GM18502 (cell line): ENCODE results near the gene MED29.

ENCODE experiments used
- ATAC-seq: cut with Tn5 transposase; IDR thresholded peaks from one replicate; pipeline ENCODE4 v1.9.1; 2021; ENCODE audit warnings: mild to moderate bottlenecking; ENCODE audit not compliant: unreplicated experiment, poor library complexity

MED29 gene

DNA sequence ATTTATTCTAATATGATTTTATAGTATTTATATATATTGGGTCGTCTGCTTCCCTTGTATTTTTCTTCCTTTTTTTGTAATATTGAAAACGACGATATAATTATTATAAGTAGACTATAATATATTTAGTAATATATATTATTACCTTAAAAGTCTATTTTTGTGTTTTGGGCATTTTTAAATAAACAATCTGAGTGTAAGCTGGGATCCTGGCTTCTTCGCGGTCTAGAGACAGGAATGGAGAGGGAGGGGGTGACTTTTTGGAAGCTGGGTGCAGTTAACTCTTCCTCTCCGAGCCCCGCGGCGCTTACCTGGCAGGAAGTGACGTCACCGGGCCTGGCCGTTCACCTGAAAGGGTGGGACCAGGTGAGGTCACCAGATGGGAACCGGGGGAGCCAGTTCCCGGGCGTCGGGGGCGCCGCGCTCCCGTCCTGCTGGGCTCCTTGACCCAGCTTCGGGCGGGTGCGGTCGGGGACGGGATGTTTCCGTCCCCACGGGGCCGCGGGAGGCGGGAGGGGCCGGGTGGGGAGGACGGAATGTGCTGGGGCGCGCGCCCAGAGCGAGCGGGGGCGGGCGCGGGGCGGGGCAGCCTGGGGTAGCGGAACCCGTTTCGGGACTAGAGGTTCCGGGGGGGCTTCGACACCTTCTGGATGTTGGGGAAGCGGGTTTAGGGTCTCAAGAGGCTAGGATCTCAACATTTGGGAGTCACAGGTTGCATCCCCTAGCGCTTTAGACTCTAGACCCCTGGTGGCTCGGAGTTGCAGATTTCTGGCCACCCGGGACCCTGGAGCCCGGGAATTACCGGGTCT, 18.2 kb downstream of the MED29 start:
- no peak for ATAC-seq

DNA sequence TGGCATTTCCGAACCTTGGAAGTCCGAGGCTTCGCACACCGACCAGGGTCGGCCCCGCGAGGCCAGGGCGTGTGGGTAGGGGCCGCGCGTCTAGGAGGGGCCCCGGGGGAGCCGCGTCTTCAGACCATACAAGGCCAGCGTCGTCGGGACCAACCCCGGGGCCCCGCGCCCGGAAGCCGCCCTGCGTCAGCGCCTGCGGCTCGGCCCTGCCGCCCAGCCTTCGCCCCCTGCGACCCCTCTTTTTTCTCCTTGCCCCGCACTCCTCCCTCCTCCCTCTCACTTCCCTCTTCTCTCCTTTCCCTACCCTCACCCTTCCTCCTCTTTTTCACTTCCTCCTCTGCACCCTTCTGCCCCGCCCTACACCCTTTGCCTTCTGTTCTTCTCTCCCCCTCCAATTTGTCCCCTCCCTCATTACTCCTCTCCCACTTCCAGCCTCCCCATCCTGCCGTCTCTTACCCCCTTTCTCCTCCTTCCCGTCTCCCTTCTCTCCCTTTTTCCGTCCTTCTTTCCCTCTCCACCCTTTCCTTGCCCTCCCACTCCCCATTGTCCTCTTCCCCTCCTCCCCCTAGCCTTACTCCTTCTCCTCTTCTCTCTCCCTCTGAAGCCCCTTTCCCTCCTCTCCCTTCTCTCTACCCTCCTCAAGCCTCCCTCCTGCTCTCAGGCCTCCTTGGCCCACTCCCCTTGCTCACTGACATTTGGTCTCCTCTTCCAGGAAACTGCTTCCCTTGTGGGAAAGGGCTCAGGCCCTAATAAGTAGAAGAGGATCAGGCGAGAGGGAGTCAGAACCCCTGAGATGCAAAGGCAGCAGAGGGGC, 19.0 kb downstream of the MED29 start:
- ATAC-seq, result peak; percentile 24

DNA sequence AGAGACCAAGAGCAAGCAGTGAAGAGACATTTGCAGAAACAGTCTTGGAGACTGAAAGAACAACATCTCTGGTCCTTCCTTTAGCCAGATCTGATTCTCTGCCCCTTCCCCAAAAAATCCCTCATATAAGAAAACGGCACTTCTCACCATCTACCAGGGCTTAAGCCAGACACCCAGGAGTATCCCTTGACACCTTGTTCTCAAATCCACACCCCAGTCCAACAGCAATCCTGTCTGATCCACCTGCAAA, 19.6 kb downstream of the MED29 start:
- no peak for ATAC-seq

DNA sequence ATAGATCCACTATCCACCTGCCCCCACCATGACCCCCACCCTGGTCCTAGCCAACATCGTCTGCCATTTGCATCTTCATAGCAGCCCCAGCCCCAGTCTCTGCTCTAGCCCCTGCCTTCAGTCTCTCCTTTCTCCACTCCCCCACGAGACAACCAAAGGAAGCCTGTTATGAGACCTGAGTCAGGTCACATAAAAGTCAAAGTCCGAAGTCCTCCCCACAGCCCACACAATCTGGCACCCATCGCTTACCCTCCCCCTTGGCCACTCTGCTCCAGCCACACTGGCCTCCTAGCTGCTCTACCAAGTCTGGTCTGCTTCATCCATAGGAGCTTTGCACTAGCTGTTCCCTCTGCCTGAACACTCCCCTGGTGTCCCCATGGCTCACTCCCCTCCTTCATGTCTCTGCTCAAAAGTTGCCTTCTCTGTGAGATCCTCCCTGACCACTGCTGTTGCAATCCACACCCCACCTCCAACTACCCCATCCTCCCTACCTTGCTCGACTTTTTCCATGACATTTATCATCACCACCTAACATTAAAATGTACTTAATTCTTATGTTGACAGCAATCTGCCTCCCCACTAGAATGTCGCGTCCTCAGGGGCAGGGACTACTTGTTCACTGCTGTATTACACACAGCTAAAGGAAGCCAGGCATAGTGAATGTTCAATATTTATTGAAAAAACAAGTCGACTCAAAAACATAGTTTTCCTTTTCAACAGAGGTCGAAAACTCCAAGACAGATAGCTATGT, 20.1 kb downstream of the MED29 start:
- no peak for ATAC-seq

DNA sequence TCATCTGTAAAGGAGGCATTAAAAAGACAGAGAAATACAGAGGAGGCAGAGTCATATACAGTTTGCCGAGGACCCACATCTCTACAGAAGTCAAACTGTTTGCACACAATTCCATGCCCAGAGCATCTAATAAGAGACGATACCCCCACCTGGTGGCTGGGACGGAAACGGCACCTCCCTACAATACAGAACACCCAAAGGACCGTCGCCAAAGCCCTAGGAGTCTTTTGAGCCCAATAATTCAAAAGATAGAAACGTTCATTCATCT, 20.6 kb downstream of the MED29 start:
- peak; percentile 25 for ATAC-seq

DNA sequence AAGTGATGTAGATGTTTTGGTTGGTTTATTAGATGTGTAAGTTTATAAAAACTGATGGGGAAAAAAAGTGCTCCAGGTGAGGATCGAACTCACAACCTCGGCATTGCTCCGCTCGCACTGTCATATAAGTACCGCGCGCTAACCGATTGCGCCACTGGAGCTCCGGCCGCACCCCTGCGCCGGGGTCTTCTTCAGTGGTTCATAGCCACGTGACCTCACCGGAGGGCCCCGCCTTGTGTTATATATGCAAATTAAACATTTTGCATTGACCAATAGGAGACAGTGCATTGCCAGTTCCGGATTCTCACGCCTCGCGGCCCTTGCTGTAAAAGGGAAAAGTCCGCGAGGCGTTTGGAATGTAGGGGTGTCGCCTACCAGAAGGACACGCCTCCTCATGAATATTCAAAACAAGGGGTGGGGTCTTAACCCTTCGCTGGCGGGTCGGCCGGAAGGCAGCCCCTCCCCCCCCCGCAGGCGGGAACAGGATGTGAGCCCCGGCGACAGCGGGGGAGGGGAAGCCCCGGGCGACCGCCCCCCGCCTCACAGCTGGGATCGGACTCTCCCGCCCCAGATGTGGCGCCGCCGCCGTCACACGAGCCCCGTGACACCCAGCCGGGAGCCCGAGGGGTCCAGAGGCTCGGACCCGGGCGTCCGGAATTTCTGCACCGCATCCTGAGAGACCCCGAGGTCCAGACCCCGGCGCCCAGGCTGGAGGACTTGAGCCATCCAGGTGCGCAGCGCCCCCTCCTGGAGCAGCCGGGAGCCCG, 21.1 kb downstream of the MED29 start, which contains the start of gene PLEKHG2:
Gene PLEKHG2, plus strand, starts transcription at position 570 of the 767 bp plus-strand sequence. CDS start 1,418 bp downstream, outside the sequence.
- peak; percentile 53 for ATAC-seq

DNA sequence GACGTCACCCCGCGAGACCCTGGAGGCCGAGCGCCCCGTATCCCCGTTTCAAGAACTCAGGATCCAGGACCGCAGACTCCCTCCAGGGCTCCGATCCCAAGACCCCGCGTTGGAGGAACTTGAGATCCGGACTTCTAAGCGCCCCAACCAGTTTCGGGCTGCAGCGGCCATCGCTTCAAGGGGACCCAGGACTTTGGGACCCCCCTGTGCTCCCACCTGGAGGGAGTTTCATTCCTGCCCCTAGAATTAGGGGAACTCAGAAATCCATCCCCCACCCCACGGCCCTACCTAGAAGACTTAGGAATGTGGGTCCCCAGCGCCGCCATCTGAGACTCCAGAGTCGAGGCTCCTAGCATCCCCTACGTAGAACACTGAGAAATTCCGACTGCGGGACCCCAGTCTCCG, 21.7 kb downstream of the MED29 start:
- no peak for ATAC-seq

DNA sequence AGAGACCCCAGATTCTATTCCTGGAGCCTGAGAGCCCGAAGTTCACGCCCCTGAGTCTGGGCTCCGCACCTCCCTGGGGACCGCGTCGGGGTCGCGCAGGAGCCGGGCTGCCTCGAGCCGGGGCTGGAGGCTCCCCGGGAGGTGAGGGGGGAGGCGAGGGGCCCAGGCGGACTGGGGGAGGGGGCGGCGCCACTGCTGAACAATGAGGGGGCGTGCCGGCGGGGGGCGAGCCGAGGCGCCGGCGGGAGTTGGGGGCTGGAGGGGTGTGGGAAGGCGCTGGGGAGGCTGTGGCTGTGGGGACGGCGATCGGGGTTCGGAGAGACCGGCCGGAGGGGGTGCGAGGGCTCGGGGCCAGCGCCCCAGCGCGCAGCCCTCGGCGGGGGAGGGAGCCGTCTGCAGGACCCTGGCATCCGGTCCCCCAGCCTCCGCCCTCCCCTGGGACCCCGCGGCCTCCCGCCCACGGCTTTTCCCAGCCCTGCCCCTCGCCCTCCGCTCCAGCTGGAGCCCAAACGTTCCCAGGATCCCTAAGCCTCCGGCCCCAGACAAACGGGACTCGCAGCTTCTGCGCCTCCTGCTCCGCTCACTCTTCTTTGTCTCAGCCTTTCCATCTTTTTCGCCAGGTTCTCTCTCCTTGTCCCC, 22.2 kb downstream of the MED29 start:
- ATAC-seq, result no peak

DNA sequence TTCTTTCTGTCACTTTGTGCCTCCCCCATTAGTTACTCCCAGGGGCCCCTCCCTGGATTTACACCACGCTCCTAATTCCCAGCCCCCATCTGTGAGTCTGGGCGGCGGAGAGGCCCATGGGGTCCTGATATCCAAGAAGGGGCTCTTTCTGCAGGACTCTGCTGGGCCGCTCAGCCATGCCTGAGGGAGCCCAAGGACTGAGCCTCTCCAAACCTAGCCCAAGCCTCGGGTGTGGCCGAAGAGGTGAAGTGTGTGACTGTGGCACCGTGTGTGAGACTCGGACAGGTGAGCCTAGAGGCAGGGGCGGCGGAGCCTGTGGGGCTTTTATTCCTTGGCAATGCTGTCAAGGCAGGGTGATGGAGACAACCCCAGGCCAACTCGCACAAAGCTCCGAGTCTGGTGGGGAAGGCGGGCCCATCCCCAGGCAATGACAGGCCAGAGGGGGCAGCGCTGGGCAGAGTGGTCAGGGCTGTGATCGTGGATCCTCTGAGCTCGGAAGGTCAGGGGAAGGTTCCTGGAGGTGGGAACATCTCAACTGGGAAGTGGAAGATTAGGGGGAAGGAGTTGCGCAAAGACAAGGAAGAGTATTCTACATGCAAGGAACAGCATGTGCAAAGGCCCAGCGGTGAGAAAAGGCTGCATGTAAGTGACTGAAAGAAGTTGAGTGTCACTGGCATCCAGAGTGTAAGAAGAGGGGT, 22.9 kb downstream of the MED29 start:
- ATAC-seq, result no peak

DNA sequence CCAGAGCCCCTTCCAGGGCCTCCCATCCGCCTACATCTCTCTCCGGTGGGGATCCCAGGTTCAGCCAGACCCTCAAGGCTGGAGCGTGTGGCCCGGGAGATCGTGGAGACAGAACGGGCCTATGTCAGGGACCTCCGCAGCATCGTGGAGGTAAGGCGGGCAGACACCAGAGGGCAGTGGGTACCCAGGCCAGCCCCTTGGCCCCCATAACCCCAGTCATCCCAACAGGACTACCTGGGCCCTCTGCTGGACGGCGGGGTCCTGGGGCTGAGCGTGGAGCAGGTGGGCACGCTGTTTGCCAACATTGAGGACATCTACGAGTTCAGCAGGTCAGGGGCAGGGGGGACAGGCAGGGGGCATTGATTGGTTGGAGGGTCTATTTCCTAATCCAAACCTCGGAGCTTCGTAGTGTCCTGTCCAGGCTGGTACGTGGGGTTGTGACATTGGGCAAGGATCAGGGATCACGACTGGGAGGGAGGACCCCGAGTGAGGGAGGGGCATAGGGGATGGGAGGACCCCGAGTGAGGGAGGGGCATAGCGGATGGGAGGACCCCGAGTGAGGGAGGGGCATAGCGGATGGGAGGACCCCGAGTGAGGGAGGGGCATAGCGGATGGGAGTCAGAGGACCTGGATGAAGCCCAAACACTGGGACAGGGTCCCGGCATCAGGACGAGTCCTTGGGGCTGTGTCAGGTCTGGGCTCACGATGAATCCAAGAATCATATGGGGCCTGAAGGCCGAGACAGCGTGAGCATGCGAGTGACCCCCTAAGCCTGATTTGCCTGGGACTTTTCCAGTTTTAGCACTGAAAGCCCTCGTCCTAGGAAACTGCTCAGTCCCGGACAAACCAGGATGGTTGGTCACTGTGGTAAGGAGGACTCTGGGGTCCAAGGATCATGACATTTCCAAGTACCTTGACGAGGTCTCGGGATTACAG, 24.2 kb downstream of the MED29 start:
- ATAC-seq, result no peak

DNA sequence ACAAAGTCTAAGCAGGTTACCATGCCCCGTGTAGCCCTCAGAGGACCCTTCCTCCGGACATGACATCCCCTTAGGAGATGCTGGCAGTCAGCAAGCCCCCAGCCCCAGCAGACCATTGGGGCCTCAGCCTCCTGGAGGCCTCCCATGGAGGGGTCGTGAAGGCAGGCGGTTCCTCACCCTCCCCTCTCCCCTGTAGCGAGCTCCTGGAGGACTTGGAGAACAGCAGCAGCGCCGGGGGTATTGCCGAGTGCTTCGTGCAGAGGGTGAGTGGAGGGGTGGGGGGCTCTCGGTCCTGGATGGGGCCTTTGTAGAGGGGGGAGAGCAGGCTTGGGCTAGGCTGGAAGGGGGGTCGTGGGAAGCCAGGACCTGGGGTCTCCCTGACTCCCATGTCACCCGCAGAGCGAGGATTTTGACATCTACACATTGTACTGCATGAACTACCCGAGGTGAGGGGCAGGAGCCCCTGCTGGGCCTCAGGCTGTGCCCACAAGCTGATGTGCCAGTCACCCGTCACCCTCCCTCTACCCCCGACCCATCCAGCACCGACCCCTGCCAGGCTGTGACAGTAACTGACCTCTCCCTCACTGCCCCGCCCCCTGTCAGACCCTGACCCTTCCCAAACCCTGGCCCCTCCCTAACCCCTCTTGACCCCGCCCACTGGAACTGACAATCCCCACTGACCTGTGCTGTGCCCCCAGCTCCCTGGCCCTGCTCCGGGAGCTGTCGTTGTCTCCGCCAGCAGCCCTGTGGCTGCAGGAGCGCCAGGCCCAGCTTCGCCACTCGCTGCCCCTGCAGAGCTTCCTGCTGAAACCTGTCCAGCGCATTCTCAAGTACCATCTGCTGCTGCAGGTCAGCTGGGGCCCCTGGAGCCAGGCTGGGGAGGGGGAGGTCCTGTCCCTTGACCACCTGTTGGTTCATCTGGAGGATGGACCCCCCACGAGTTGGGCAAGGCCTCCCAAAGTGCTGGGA, 25.3 kb downstream of the MED29 start:
- no peak for ATAC-seq

DNA sequence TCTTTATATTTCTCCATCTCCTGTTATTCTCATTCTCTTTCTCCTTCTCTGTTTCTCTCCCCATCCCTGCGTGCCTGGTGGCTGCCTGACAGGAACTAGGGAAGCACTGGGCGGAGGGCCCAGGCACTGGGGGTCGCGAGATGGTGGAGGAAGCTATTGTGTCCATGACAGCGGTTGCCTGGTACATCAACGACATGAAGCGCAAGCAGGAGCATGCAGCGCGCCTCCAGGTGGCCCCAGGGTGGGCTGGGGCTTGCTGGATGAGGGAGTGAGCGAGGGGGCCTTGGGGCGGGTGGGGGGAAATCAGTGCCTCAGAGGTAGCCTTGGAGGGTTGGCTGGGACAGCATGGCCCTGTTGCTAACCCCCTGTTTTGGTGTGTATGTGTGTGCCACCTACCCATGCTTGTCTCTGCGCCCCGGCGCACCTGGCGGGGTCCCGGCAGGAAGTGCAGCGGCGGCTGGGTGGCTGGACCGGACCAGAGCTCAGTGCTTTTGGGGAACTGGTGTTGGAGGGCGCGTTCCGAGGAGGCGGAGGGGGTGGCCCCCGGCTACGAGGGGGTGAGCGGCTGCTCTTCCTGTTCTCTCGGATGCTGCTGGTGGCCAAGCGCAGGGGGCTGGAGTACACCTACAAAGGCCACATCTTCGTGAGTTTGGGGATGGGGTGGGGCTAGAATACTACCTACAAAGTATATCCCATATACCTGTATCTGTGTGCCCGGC, 26.4 kb downstream of the MED29 start:
- ATAC-seq, result no peak

DNA sequence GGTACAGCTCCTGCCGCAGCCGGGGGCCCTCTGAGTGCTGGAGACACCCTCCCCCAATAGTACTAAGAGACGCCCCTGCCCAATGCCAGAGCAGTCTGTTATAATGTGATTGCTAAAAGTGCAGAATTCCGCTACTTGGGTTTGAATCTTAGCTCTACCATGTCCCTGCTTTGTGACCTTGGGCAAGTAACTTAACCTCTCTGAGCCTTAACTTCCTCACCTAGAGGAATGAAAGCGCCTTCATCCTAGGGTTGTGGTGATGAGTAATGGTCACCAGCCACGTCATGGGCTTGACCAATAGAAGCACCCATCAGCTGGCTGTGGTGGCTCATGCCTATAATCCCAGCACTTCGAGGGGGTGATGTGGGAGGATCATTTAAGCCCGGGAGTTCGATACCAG, 27.8 kb downstream of the MED29 start:
- no peak for ATAC-seq

DNA sequence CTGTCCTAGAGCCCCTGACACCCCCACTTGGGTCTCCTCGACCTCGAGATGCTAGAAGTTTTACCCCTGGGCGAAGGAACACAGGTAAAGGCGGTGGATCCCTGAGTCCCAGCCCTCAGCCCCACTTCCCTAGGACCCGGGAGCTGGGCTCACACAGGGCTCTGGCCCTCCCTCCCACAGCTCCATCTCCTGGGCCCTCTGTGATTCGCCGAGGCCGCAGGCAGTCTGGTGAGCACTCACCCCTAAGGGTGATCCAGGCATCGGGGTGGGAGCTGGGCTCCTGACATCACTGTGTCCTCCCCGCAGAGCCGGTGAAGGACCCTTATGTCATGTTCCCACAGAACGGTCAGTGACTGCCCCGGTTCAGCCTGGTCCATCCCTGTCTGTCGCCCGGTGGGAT, 29.6 kb downstream of the MED29 start:
- ATAC-seq, result no peak

DNA sequence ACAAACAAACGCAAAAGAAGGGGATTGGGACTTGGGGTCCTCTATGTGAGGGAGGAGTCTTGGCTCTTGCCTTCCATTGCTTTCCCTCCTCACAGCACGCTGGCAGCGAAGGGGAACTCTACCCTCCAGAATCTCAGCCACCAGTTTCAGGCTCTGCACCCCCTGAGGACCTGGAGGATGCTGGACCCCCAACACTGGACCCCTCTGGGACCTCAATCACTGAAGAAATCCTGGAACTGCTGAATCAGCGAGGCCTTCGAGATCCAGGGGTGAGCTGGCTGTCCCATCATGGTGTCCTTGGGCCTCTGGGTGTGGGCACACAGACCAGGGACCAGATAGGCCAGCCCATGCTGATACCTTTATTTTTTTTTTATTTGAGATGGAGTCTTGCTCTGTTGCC, 30.8 kb downstream of the MED29 start:
- no peak for ATAC-seq

DNA sequence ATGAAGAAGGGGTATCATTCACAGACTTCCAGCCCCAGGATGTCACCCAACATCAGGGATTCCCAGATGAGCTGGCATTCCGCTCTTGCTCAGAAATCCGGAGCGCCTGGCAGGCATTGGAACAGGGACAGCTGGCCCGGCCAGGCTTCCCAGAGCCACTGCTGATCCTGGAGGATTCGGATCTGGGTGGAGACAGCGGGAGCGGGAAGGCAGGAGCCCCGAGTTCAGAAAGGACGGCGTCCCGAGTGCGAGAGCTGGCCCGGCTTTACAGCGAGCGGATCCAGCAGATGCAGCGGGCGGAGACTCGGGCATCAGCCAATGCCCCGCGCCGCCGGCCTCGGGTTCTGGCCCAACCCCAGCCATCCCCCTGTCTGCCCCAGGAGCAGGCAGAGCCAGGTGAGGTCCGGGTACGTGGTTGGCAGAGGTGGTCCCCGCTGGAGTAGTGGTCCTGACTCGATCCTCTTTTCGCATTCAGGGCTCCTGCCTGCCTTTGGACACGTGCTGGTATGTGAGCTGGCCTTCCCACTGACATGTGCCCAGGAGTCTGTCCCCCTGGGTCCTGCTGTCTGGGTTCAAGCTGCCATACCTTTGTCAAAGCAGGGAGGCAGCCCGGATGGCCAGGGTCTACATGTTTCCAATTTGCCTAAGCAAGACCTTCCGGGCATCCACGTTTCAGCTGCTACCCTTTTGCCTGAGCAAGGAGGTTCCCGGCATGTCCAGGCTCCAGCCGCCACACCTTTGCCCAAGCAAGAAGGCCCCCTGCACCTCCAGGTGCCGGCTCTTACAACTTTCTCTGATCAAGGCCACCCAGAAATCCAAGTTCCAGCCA, 32.3 kb downstream of the MED29 start:
- no peak for ATAC-seq
